GM10847 (cell line): ENCODE data around the gene NEK10.

ENCODE experiments used
- POLR2A ChIP-seq: IDR thresholded peaks from 2 replicates; pipeline ENCODE4 v1.6.1; 2011; ENCODE audit not compliant: insufficient read length; ENCODE audit errors: extremely low read depth

The NEK10 gene

DNA sequence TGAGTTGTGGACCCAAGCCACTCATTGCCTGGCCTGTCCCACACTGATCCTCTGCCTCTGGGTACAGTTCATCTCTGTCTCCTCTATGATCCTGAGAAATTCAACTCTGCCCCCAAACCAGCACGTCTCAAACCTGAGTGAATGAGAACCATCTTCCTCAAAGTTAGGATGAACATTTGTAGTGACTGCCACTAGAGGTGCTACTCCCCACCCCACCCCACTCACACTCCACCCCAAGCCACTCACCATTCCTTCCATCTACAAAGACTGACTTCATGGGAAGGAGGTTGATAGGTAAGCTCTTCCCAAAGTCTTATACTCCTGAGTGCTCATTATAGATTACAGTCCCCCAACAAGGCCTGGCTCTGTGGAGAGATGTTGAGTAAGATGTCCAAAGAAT is 43.8 kb downstream of the NEK10 start:
- no peak for TF ChIP-seq POLR2A

DNA sequence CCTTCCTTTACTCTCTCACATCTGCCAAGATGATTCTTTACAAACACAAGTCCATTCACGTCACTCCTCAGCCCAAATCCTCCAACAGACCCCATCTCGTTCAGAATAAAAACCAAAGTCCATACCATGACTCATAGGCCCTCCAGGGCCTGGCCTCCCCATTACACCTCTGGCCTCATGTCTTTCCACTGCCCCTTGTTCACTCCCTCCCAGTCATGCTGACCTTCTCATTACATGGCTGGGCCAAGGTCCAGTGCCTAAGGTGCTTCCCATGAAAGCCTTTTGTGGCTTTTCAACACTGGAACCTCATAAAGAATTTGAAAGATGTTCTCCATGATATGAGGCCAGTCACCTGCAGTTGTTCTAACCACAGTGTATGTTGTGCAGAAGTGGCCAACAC is 44.5 kb downstream of the NEK10 start:
- no peak for TF ChIP-seq POLR2A

DNA sequence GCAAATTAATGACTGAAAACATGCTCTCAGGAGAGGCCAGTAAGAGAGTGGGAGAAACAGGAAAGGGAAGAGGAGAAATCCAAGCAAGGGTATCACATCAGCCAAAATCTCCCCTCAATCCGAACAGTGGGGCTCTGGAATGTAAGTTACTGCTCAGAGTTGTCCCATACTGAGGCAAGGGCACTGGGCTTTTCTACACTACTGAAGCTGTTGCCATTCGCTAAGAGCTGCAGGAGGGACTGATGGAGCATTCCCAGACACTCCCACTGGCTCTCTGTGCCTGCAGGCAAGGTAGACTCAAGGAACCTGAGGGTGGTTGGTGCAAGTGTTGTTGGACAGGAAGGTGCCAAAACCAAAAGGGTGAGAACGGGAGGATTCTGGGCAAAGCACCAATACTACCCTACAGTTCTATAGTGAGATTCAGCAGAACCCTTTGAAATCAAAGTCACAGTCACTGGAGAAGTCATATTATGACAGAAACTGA is 46.1 kb downstream of the NEK10 start:
- TF ChIP-seq POLR2A: no peak

DNA sequence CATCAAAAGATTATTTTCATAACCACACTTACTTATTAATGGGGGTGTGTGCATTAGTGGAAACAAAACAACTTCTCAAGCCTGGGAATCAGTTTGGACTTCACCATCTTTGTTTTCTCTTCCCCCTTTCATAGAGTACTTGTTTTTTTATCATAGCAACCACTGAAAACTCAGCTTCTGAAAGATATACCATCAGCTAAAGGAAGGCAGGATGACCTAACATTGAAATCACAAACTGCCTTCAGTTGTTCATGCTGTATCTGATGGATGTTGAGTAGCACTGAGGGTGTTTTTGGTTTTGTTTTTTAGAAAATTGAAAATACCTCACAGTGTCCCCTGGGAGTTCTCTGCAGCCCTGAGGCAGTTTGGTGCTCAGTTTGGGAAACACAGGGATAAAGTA is 46.5 kb downstream of the NEK10 start:
- no peak for TF ChIP-seq POLR2A

DNA sequence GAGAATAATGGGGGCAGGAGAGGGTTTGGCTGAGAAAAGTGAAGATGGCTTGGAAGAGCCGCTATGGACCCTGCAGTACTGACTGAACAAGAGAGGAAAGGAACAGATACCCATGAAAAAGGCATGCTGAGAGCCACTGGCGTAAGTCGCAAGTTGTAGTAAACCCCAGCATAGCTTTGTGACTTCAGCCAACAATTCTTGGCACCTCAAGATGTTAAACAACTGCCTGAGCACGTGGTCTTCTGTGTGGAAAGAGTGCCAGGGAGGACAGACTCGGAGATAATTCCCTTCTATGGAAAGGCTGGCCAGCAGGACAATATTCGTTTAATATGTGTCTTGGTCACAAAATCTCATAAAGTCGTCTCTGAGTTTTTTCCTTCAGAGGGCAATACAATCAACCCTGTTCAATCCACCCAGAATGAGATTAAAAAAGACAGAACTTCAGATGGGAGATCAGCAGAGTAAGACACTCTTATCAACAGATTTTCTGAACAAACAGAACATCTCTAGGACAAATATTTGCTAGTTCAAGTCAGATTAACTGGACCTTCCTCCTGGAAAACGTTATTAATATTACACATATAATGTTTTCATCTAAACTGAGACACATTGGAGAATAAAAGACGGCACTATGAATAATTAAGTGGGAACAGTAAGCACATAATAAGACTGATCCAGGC is 49.2 kb downstream of the NEK10 start:
- no peak for TF ChIP-seq POLR2A

DNA sequence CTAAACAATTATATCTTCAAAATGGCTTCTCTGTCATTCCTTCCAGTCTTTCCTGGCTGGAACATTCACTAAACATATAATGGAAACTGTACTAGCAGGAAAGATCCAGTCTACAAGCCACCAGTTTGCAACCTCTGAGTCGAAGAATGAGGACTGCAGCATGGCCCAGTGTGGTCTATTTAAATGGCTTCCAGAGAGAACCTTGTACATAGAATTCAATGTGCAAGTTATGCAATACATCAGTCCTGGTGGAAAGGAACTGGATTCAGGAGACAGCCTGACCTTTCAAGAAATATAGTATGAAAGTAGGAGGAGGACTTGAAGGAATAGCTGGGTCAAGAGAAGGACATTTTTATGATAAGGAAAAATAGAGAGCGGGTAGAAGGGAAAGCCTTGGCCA is 49.9 kb downstream of the NEK10 start:
- no peak for TF ChIP-seq POLR2A

DNA sequence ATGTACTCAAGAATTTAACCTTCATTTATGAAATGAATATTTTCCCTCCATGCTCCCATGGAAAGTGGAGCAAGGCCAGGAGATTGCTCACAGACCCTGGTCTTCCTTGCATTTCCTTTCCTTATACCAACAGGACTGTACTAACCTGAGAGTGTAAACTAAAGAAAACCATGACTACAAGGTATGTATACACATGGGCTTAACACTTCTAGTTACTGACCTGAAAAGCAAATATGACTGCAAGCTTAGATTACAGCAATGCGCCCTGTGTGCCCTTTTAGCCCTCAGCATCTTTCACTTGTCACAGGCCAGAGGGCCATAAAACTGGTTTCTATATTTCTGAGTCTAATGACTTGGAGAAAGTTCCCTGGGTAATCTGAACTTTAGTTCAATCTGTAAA is 52.1 kb downstream of the NEK10 start:
- TF ChIP-seq POLR2A: no peak

DNA sequence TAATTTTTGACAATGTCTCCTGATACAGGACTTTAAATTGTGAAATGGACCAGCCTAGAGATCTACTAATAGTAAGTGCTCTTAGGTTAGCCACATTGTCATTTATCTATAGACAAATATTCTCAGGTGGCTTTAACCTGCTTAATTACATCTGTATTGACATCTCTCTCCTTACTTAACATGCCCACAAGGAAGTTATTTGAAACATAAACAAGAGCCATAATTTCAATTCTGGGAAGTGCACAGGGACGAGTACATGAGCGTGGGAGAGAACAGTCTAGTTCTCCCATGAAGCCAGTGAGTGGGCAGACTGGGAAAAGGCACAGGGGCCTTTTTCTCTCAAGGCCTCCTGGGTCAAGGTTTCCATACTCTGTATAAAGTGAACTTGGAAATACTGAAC is 54.2 kb downstream of the NEK10 start:
- TF ChIP-seq POLR2A: no peak

DNA sequence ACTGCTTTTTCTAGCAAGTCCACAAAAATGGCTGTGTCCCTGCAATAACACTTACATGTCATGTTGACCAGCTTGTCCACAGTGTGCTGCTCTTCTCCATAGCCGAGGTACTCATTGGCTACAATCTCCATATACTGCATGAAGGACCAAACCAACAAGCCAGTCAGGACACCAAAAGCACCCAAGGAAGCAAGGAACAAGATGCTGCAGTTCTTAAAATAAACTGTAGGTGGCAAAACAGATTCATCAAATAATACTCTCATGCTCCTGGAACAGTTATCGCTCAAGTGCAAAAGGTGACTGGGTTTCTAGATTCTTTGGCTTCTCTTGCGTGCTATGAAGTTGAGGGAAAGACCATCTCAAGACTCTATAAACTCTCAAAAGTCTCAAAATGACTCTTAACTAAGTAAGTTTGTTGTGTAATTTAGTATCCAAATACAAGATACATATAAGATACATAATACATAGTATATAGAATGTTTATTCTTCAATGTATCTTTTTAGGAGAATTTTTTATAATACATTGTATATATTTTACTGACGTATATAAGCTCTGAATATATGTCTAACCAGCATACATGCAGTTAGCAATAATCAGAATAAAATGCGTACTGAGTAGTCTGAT is 57.0 kb downstream of the NEK10 start:
- no peak for TF ChIP-seq POLR2A

DNA sequence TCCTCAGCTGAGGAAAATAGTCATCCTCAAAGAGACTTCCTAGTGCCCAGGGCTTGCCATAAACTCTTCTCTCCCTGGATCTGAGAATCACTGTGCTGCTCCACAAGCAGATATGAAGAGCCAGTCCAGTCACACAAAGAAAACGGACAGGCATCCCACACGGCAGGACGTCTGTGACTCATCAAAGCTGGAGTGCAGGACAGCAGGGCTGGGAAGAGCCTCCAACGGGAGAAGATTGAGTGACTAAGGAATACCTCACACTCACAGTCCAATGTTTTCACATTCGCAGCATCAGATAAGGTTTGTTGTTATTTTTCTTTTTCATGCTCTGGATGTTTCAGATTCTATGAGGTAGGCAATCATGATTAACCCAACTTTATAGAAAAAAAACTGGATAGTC is 57.8 kb downstream of the NEK10 start:
- TF ChIP-seq POLR2A: no peak

DNA sequence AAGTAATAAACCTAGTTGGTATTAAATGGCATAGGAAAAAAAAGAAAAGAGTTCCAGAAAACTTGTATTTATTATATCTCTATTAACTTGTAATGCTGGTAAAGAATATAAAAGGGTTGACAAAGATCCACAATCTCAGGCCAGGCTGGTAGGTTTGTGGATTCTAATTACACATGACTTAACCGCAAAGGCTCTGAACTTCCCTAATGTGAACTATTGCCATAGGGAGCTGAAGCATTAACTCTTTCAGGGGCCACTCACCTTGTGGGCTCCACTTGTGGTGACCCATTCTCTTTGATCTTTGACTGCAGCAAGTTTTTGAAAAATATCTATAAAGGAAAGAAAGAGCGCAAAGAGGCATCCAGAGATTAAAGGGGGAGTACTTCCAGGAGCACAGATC is 58.5 kb downstream of the NEK10 start:
- no peak for TF ChIP-seq POLR2A

DNA sequence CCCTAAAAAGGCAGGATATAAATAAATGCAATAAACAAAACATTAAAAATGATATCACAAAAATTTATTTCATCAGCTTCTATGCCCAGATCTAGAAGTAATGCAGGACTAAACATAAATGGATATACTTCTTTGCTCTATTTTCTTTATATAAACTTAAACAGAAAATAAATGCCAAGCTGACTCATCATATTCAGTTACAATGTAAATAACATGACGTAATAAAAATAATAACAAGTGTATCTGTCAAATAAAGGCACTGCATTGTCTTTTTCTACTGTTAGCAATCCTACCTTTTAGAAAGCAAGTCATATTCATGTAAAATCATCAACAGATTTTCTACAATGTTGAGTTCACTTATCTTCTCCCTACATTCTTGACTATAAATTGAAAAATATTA is 61.6 kb downstream of the NEK10 start:
- TF ChIP-seq POLR2A: no peak

DNA sequence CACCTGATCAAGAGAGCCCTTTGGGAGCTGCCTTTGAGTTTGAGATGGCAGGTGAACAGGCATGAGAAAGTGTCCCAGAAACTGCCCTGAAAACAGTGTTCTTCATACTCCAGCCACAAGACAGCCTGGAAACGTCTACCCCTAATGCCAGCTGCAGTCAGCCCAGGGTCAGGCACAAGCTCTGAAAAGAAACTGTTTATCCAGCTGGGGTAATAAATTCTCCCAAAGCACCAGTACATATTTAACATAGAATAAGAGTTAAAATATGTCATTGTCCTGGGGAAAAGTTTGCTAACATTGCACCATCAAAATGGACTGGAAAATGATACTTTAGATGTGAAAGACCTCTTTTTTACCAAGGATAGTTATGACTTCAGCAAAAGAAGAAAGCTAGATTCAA is 66.3 kb downstream of the NEK10 start:
- no peak for TF ChIP-seq POLR2A

DNA sequence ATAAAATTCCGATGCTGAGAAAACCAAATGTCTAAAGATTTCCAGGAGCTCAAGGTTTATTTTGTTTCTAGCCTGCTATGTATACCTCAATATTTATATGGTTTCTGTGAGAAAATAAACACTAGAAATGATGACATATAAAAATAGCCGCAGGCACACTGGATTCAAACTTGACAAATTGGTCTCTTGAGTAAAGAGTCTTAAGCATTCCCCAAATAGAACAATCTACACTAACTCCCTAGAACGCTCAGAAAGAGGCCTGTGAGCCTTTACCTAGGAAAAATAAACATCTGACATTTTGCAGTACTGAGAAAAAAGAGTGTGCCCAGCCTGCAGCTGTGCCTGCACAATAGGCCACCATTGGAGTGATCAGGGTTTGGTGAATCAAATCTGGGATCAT is 75.2 kb downstream of the NEK10 start:
- no peak for TF ChIP-seq POLR2A

DNA sequence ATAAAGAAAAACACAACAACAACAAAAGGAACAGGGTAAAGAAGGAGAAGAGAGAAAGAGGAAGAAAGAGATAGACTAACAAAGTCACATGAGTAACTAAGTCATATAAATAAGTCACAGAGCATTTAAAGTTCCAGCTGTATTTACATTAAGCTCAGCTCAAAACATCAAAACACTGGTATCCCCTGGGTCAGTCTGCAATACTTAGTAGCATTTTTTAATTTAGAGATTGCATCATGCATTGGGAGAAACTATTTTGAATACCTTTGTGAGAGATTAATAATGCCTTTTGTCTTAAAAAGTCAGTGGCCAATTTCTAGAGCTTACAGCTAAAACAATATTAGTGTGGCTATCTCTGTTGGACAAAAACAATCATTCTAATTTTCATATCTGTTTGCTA is 78.4 kb downstream of the NEK10 start:
- TF ChIP-seq POLR2A: no peak

DNA sequence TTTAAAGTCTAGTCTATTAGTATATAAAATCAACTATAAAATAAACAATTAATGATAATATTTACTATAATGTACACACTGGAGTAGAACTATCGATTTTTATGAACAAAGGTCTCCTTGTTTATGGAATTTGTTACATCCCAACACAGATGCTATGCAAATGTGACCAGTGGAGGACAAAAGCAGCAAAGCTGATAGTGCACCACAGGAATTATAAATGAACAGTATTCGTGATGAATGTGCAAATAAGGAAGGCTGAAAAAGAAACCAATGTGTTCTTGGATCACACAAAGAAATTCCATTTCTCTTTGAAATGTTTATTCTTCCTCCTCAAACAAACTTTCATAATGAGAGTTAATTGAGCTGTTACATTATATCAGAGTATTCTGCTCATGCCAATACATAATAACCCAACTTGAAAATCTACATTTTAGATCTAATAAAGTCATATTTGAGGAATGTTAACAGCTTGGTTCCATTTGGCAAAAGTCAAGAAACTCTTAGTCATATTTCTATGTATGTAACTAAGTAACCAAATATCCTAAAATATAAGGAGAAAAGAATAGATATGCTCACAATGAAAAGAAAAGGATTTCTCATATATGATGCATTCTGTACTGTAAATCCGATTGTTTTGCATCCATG is 79.3 kb downstream of the NEK10 start:
- no peak for TF ChIP-seq POLR2A

DNA sequence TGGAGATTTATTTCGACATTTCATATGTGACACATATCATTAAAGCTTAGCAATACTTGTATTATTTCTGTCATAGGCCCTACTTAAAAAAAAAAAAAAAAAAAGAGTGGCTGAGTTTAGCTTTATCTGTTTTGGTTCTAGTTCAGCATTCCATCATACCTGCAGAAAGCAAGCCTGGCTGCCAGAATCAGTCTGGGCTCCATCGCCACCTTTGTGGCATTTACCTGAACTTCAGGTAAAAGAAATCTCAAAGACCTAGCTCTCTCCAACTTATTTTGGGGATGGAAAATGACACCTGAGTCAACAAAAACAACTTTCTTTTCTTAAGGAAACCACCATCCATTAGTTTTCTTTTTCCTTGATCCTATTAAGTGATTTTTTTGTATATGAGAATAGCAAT is 82.1 kb downstream of the NEK10 start:
- TF ChIP-seq POLR2A: no peak

DNA sequence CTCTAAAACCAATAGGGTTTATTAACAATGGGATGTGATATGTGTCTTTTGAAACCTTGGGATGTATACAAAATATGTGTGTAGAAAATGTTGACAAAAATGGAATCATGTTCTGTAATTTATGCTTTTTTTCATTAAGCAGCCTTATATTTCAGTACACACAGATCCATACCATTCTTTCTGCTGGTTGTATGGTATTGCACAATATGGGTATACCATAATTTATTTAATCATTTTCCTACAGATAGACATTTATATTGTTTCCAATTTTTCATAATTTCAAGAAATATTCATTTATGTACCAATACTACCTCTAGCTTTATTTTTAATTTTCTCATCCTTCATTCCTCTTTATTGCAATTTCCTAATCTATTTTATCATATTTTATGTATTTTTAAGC is 83.5 kb downstream of the NEK10 start:
- TF ChIP-seq POLR2A: no peak
